Epithelial cell of proximal tubule (primary cell): ENCODE results near the gene AAGAB. TPM values are rescaled to one million over a fixed set of nuclear protein-coding genes. Genes with fewer than 3 reads are reported as not detected.

ENCODE experiments used
- DNase-seq: peaks from one replicate; pipeline ENCODE4 v3.0.0-alpha.2; 2011; ENCODE audit warnings: low read depth
- H3K4me3 ChIP-seq: 2 replicates; pipeline ENCODE4 v1.5.1; 2011; ENCODE audit warnings: low read depth, mild to moderate bottlenecking, low read length
- total RNA-seq: library from RNA; depleted of rRNA; stranded (reverse); fragments of >200 nt; gene quantifications from 2 replicates; pipeline ENCODE4 v1.2.3, GENCODE V29; 2015
- TF ChIP-seq, protein P1 (sequence below): conservative IDR thresholded peaks from 2 replicates; pipeline ENCODE4 v1.5.1; 2012; ENCODE audit warnings: low read depth, mild to moderate bottlenecking, low read length

The AAGAB gene
- total RNA-seq, 1 donor from 2014 or later, result 41.5 TPM

- H3K4me3 ChIP-seq, result no peak overlapping the region
- TF ChIP-seq, protein P1, sequence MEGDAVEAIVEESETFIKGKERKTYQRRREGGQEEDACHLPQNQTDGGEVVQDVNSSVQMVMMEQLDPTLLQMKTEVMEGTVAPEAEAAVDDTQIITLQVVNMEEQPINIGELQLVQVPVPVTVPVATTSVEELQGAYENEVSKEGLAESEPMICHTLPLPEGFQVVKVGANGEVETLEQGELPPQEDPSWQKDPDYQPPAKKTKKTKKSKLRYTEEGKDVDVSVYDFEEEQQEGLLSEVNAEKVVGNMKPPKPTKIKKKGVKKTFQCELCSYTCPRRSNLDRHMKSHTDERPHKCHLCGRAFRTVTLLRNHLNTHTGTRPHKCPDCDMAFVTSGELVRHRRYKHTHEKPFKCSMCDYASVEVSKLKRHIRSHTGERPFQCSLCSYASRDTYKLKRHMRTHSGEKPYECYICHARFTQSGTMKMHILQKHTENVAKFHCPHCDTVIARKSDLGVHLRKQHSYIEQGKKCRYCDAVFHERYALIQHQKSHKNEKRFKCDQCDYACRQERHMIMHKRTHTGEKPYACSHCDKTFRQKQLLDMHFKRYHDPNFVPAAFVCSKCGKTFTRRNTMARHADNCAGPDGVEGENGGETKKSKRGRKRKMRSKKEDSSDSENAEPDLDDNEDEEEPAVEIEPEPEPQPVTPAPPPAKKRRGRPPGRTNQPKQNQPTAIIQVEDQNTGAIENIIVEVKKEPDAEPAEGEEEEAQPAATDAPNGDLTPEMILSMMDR, result no peak
- no peak for DNase-seq
Measured at GRCh38 chr15:67166280-67167009, 88.0 kb downstream of the AAGAB start.

DNA sequence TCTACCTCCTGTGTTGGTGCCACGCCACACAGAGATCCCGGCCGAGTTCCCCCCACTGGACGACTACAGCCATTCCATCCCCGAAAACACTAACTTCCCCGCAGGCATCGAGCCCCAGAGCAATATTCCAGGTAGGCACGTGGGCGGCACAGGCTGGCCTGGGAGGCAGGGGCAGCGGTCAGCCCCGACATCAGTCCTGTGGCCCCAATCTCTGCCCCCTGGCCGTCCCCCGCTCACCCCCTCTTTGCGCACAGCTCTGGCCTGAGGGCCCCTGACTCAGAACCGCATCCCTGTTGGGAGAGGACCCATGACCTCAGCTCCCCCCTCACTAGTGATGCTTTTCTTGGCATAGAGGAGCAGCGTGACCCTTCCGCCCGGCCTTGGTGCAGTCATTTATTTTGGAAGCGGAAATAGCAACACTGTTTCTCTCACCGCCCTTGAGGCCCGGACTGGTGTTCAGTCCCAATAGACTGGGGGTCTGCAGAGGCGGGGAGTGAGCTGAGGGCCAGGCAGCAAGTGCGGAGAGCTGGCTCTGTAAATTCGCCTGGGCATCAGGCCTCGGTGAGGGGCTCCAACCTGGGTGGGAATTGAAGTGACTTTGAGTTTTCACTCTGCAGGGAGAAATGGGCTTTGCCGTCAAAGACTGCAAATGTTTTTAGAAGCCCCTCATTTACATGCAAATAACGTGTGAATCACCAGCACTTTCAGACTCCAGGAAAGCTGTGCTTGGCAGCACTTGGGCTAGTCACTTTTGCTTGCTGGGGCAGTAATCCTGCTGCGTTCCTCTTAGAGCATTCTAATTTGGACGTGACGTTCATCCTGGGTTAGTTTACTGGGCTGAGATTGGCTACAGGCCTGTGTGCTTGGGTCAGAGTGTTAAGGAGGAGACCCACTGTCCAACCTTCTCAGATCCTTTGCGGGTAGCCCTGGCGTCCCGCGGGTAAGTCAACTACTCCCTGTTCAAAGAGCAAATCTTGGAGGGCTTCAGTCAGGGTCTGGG is 88.9 kb downstream of the AAGAB start:
- H3K4me3 ChIP-seq, result no peak overlapping the region
- TF ChIP-seq, protein P1, result no peak
- no peak for DNase-seq

- H3K4me3 ChIP-seq, result no peak overlapping the region
- TF ChIP-seq, protein P1, result no peak
- DNase-seq, result no peak
Measured at GRCh38 chr15:67164811-67165253, 89.6 kb downstream of the AAGAB start.

- H3K4me3 ChIP-seq, result no peak overlapping the region
- no peak for DNase-seq
- TF ChIP-seq, protein P1, result no peak
Measured at GRCh38 chr15:67164401-67164791, 90.1 kb downstream of the AAGAB start.

- DNase-seq, result no peak
- TF ChIP-seq, protein P1, result no peak
Measured at GRCh38 chr15:67163180-67163579, 91.3 kb downstream of the AAGAB start.

GRCh38 chr15:67161881-67162280 is 92.6 kb downstream of the AAGAB start:
- TF ChIP-seq, protein P1, result no peak
- no peak for DNase-seq

More at GRCh38 chr15:67163180-67163579, 91.3 kb downstream of the AAGAB start:
- H3K4me3 ChIP-seq, result no peak overlapping the region

More at GRCh38 chr15:67161881-67162280, 92.6 kb downstream of the AAGAB start:
- H3K4me3 ChIP-seq, result no peak overlapping the region
